Naive thymus-derived CD8-positive, alpha-beta T cell (primary cell): Measurements from ENCODE around the gene PSMD14. TPM values are rescaled to one million over a fixed set of nuclear protein-coding genes. Genes with fewer than 3 reads are reported as not detected.
"Not testable (repeated sequence)": the region's sequence is repeated elsewhere in the genome, so short reads cannot be mapped to it uniquely, and the experiment has no call there.

Experiments used
- ATAC-seq, 2 donors: fragments of 150-1000 bp; cut with Tn5 transposase in 1 of 2; sonication (Bioruptor Pico), chemical (Tn5 transposase) in 1 of 2; 1 replicate in 1 of 2; 2 replicates in 1 of 2; pipeline ENCODE4 v1.10.0; 2021; ENCODE audit warnings: mild to moderate bottlenecking in 2 of 2, moderate library complexity in 2 of 2
- POLR2A ChIA-PET: fragments of 350-600 bp; sonication (Branson Sonifier 250); formaldehyde crosslinking; loops from one replicate; lab custom pipeline; 2021; ENCODE audit warnings: antibody characterized with exemption; lab: Charles Lee
- DNase-seq, 10 donors: peaks; one replicate each; pipeline versions ENCODE4 v3.0.0 to v3.0.0-alpha.2; 2020 to 2022
- H3K27ac Mint-ChIP-seq, 10 donors: one replicate each; pipeline ENCODE4 v1.8.0; 2020 to 2022; ENCODE audit warnings: mild to moderate bottlenecking in 10 of 10, mixed read lengths in 10 of 10, moderate library complexity in 4 of 10, inconsistent platforms in 1 of 10
- H3K27me3 Mint-ChIP-seq, 5 donors: one replicate each; pipeline ENCODE4 v1.8.0; 2021 to 2022; ENCODE audit warnings: mixed read lengths in 5 of 5
- H3K36me3 Mint-ChIP-seq, 3 donors: one replicate each; pipeline ENCODE4 v1.8.0; 2020 to 2022; ENCODE audit warnings: mixed read lengths in 3 of 3, mild to moderate bottlenecking in 2 of 3, inconsistent platforms in 1 of 3
- H3K4me1 Mint-ChIP-seq, 4 donors: one replicate each; pipeline ENCODE4 v1.8.0; 2021 to 2022; ENCODE audit warnings: mixed read lengths in 4 of 4
- H3K4me3 Mint-ChIP-seq, 10 donors: one replicate each; pipeline ENCODE4 v1.8.0; 2020 to 2022; ENCODE audit warnings: mild to moderate bottlenecking in 10 of 10, mixed read lengths in 10 of 10, moderate library complexity in 6 of 10, inconsistent platforms in 1 of 10
- H3K9me3 Mint-ChIP-seq, 9 donors: one replicate each; pipeline ENCODE4 v1.8.0; 2020 to 2022; ENCODE audit warnings: mixed read lengths in 9 of 9, mild to moderate bottlenecking in 3 of 9, inconsistent platforms in 1 of 9, moderate library complexity in 1 of 9
- polyA plus RNA-seq, 3 donors: library from polyadenylated mRNA; unstranded; fragments of 300-500 nt; fragmentation: Illumina TruSeq; gene quantifications; one replicate each; pipeline ENCODE4 v1.2.3, GENCODE V29; 2021
- total RNA-seq, 8 experiments: library from RNA in 2 of 8; stranded (reverse) in 2 of 8; gene quantifications; one replicate each; pipeline ENCODE4 v1.2.3 and lab custom pipeline; 2021 to 2026

Gene PSMD14
- total and polyA plus RNA-seq, 5 experiments from 2014 or later = 17.5 to 55.6 (median 44.0) TPM

DNA sequence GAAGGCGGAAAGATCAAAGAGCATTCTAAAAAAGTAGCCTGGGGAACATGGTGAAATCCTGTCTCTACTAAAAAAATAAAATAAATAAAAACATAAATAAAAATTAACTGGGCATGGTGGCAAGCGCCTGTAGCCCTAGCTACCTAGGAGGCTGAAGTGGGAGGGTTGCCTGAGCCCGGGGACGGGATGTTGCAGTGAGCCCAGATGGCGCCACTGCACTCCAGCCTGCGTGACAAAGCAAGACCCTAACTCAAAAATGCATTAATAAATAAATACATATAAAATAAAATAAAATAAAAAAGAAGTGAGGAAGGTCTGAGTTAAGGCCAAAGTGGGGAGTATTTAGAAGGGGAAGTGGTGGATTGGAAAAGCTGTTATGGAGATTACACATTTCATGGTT is 1.3 kb upstream of the PSMD14 start:
- peaks cover 0 to 22% (median 11%) of the 10 kb centered on the region in 9 donors for H3K9me3 Mint-ChIP-seq
- ATAC-seq = no peak
- POLR2A ChIA-PET = no interaction called here
- H3K36me3 Mint-ChIP-seq = peaks cover 2 to 11% (median 5%) of the 10 kb centered on the region in 3 donors
- H3K27ac Mint-ChIP-seq = peak overlapping the region in 5 of 10 donors; percentile 24 to 98 (median 80)
- H3K4me3 Mint-ChIP-seq = peak overlapping the region; percentile 56 to 98 (median 94)
- DNase-seq = no peak
- peaks cover 10 to 41% (median 32%) of the 10 kb centered on the region in 4 donors for H3K4me1 Mint-ChIP-seq
- peaks cover 0 to 5% (median 2%) of the 10 kb centered on the region in 5 donors for H3K27me3 Mint-ChIP-seq

DNA sequence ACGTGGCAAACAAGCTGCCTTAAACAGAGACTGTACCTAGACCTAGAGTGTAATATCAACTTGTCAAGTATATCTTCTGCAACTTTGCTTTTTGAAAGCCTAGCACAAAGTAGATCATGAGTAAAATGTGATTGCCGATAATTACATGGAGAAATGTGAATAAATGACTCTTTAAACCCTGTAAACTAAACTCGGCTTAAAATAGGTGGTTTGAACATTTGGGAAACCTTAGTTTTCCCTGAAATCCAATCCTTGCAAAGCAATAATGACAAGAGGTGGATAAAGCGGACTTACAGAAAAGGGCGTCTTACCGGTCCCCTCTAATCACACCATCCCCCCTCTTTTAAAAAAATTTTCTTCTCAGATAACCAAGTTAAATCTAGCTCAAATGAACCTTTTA is 549 bp upstream of the PSMD14 start:
- H3K4me1 Mint-ChIP-seq = peaks cover 11 to 47% (median 38%) of the 10 kb centered on the region in 4 donors
- H3K27ac Mint-ChIP-seq = peak overlapping the region; percentile 91 to 98 (median 96)
- POLR2A ChIA-PET = no interaction called here

DNA sequence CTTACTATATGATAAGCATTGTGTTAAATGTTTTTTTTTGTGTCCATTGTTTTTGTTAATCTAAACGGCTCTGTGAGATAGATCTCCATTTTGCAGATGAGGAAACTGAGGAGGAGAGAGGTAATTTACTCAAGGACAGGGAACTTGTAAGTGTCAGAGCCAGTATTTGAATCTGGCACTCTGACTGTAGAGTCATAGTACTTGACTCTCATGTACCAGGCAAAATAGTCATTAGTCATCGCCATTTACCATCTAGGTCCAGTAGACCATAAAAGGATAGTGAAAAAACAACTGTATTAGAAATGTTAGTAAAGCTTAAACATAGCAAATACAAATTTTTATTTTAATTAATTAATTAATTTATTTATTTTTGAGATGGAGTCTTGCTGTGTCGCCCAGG is 4.8 kb downstream of the PSMD14 start:
- ATAC-seq = no peak
- H3K4me3 Mint-ChIP-seq = no peak overlapping the region
- H3K27me3 Mint-ChIP-seq = no peaks in the 10 kb centered on the region
- H3K36me3 Mint-ChIP-seq = peaks cover 0 to 32% (median 7%) of the 10 kb centered on the region in 3 donors
- H3K9me3 Mint-ChIP-seq = no peaks in the 10 kb centered on the region
- no peak for DNase-seq
- POLR2A ChIA-PET = no interaction called here
- peaks cover 14 to 60% (median 57%) of the 10 kb centered on the region in 4 donors for H3K4me1 Mint-ChIP-seq
- H3K27ac Mint-ChIP-seq = no peak overlapping the region

More for the DNA sequence above, 549 bp upstream of the PSMD14 start:
- DNase-seq (no peak), ATAC-seq (no peak)
- peaks cover 0 to 19% (median 7%) of the 10 kb centered on the region in 9 donors for H3K9me3 Mint-ChIP-seq
- H3K27me3 Mint-ChIP-seq = peaks cover 0 to 5% (median under 1%) of the 10 kb centered on the region in 5 donors
- peaks cover 4 to 9% (median 8%) of the 10 kb centered on the region in 3 donors for H3K36me3 Mint-ChIP-seq
- peak overlapping the region; percentile 90 to 98 (median 94) for H3K4me3 Mint-ChIP-seq

DNA sequence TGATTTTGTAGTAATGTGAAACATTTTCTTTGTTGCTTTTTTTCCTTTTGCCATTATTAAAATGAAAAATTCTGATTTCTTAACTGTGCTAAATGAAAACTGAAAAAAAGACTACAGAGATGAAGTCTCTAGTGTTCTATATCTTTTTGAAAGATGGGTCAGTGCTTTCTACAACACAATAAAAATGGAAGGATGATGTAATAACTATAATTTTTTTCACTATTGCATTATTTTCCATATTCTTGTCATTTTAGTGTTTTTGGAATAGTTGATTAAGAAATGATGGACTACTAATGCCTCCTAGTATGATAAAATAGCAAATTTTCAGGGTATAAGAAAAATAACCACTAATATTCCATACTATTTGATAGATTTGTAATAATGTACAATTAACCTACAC is 7.2 kb downstream of the PSMD14 start:
- POLR2A ChIA-PET = no interaction called here
- Mint-ChIP-seq H3K27me3 (no peaks in the 10 kb centered on the region), H3K4me3 (no peak overlapping the region), H3K9me3 (no peaks in the 10 kb centered on the region), H3K27ac (no peak overlapping the region), H3K36me3 (peaks cover 0 to 40% (median 7%) of the 10 kb centered on the region in 3 donors), H3K4me1 (peaks cover 8 to 44% (median 35%) of the 10 kb centered on the region in 4 donors)
- DNase-seq (no peak), ATAC-seq (no peak)

DNA sequence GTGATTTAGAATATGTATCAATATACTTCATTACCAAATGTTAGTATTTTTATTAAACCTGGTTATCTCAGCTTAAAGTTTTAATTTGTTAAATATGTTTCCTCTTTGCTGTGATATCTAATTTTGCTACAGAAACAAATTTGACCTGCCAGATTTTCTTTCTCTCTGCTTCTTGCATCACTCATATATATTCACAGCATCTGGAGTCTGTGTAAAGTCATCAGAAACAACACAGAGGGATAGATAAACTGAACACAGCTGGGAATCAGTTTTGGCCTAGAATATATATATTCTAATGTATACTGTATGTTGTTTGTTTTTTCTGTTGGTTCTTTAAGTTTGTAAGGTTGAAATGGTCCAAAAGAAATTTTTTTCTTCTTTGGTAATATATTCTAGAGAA is 8.5 kb downstream of the PSMD14 start:
- no peaks in the 10 kb centered on the region for H3K9me3 Mint-ChIP-seq
- H3K36me3 Mint-ChIP-seq = peaks cover 0 to 47% (median 15%) of the 10 kb centered on the region in 3 donors
- peaks cover 8 to 39% (median 33%) of the 10 kb centered on the region in 4 donors for H3K4me1 Mint-ChIP-seq
- no peak overlapping the region for H3K27ac Mint-ChIP-seq
- no peaks in the 10 kb centered on the region for H3K27me3 Mint-ChIP-seq
- DNase-seq (no peak), ATAC-seq (no peak)
- no peak overlapping the region for H3K4me3 Mint-ChIP-seq
- POLR2A ChIA-PET = no interaction called here

DNA sequence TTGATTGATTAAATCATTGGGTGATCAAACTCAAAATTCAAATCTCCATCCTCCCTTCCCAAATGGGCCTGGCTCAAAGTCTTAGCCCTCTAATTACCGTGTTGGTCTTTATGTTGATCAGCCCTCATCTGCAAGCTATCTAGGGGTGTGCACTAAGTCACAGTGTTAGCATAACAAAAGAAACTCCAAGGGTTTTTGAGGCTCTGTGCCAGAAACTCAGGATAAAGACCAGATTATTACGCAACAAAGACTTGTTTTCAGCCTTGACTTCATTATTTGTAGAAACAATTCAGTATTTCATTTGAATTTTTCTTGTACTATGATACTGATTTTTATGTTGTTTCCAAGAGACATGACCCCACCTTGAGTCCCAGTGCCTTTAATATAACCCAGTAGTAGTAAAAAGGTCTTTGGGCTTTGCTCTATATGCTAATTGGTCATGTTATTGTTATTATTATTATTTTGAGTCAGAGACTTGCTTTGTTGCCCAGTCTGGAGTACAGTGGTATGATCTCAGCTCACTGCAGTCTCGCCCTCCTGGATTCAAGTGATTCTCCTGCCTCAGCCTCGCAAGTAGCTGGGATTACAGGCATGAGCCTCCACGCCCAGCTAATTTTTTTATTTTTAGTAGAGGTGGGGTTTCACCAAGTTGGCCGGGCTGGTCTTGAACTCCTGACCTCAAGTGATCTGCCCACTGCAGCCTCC is 13.9 kb downstream of the PSMD14 start:
- Mint-ChIP-seq H3K4me3 (no peak overlapping the region), H3K27ac (no peak overlapping the region), H3K27me3 (no peaks in the 10 kb centered on the region), H3K9me3 (no peaks in the 10 kb centered on the region), H3K36me3 (peaks cover 0 to 62% (median 35%) of the 10 kb centered on the region in 3 donors), H3K4me1 (peaks cover 5 to 12% (median 8%) of the 10 kb centered on the region in 4 donors)
- ATAC-seq (no peak), DNase-seq (no peak)
- POLR2A ChIA-PET = no interaction called here

DNA sequence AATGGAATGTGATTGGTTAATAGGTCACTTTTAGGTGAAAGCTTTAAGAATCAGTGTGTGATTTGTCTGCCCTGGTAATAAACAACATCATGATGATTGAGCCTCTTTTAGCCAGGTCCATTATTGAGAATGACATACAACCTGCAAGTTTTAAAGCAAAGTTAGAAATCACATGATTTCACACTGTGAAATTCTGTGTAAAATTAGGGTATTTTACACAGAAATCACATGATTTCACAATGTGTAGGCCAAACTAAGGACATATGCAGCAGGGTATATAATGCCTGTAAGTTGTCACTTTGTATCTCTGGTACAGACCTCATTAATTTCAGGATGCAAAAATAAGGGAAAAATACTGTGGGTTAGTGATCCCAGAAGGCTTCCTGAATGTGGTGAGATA is 16.7 kb downstream of the PSMD14 start:
- no peak for ATAC-seq
- no peak for DNase-seq
- POLR2A ChIA-PET = no interaction called here
- peaks cover 0 to 59% (median 40%) of the 10 kb centered on the region in 3 donors for H3K36me3 Mint-ChIP-seq
- H3K4me1 Mint-ChIP-seq = peaks cover 0 to 6% (median 6%) of the 10 kb centered on the region in 4 donors
- H3K27ac Mint-ChIP-seq = no peak overlapping the region
- no peaks in the 10 kb centered on the region for H3K27me3 Mint-ChIP-seq
- H3K4me3 Mint-ChIP-seq = no peak overlapping the region
- no peaks in the 10 kb centered on the region for H3K9me3 Mint-ChIP-seq

DNA sequence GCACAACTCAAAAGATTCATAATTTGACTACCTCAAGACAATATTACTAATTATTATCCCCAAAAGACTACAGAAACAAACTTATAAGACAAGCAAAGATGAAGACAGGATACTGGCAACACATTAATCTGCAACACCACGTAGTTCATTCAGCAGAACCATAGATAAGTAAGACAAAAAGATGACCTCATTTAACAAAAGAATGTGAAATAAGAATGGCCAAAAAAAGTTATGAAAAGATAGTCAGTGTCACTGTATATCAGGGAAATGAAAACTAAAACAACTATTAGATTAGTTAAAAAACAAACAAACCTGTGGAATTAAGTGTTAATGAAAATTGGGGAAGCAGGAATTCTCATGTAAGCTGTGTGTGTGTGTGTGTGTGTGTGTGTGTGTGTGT is 19.4 kb downstream of the PSMD14 start:
- no peak for DNase-seq
- H3K36me3 Mint-ChIP-seq = peaks cover 0 to 51% (median 27%) of the 10 kb centered on the region in 3 donors
- H3K4me1 Mint-ChIP-seq = peaks cover 0 to 7% (median 5%) of the 10 kb centered on the region in 4 donors
- no peak for ATAC-seq
- H3K4me3 Mint-ChIP-seq = no peak overlapping the region
- H3K9me3 Mint-ChIP-seq = no peaks in the 10 kb centered on the region
- H3K27ac Mint-ChIP-seq = no peak overlapping the region
- H3K27me3 Mint-ChIP-seq = no peaks in the 10 kb centered on the region
- POLR2A ChIA-PET = no interaction called here

DNA sequence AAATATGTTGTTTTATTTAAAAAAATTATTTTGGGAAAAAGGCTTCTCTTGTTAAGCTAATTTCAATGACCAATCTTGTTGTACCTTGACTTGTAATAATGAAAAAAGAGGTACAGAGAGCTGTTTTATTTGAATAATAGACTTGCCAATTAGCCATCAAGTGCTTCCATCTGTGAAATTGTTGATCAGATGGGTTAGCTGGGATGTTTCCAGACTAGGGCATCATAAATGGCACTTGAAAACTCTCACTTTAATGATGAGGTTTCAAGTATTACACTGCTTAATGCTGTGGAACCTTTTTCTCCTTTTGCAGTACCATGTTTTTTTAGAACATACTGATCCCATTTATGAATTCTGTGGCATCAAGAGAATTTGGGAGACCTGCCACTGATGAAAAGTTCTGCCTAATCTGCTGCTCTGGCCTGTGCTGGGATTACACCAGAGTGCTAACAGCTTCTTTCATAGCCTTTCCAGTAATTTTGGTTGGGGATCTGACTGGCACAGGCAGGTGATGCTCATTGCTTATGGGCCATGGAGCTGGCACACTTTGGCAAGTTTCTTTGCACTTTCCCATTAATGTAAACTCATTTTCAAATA is 24.2 kb downstream of the PSMD14 start:
- Mint-ChIP-seq H3K27me3 (no peaks in the 10 kb centered on the region), H3K4me1 (peaks cover 0 to 11% (median 6%) of the 10 kb centered on the region in 4 donors), H3K9me3 (no peaks in the 10 kb centered on the region), H3K36me3 (peaks cover 3 to 27% (median 8%) of the 10 kb centered on the region in 3 donors), H3K4me3 (no peak overlapping the region), H3K27ac (no peak overlapping the region)
- POLR2A ChIA-PET = no interaction called here
- ATAC-seq (no peak), DNase-seq (no peak)

DNA sequence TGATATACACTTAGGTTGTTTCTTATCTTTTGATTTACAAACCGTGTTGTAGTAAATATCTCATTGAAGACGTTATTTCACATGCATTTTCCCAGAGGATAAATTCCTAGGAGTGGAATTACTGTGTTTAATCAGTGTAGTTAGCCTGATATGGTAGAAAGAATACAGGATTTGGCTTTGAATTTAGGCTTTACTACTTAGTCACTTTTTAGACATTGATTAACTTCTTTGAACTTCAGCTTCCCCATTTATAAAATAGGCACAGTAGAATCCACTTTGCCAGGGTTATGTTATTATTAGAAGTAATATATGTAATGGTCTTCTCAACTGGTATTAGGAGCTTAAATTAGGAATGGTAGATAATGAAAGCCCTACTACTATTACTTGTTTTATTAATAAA is 27.4 kb downstream of the PSMD14 start:
- Mint-ChIP-seq H3K27me3 (no peaks in the 10 kb centered on the region), H3K27ac (no peak overlapping the region), H3K9me3 (no peaks in the 10 kb centered on the region), H3K4me1 (peaks cover 6 to 15% (median 10%) of the 10 kb centered on the region in 4 donors), H3K36me3 (peaks cover 3 to 24% (median 14%) of the 10 kb centered on the region in 3 donors), H3K4me3 (no peak overlapping the region)
- POLR2A ChIA-PET = no interaction called here
- ATAC-seq = no peak
- DNase-seq = no peak

DNA sequence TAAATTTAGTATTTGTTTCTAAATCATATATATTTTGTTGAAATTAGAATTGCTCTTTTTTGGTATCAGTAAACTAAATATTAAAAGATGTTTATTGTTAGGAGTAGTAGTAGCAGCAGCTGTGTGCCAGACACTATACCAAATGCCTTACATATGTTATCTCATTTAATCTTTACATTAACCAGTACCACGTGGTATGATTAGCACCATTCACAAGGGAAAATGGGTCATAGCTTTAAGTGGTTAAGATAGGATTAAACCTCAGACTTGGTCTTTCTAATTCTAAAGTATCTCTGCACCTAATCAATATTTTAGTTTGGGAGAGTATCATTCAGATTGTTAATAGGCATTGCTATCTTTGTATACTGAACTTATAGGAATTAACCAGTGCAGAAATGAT is 29.0 kb downstream of the PSMD14 start:
- ATAC-seq (no peak), DNase-seq (no peak)
- H3K4me3 Mint-ChIP-seq = no peak overlapping the region
- H3K27me3 Mint-ChIP-seq = no peaks in the 10 kb centered on the region
- H3K27ac Mint-ChIP-seq = no peak overlapping the region
- peaks cover 6 to 15% (median 12%) of the 10 kb centered on the region in 4 donors for H3K4me1 Mint-ChIP-seq
- POLR2A ChIA-PET = no interaction called here
- H3K36me3 Mint-ChIP-seq = peaks cover 8 to 26% (median 19%) of the 10 kb centered on the region in 3 donors
- H3K9me3 Mint-ChIP-seq = peaks cover 0 to 5% (median 5%) of the 10 kb centered on the region in 9 donors

DNA sequence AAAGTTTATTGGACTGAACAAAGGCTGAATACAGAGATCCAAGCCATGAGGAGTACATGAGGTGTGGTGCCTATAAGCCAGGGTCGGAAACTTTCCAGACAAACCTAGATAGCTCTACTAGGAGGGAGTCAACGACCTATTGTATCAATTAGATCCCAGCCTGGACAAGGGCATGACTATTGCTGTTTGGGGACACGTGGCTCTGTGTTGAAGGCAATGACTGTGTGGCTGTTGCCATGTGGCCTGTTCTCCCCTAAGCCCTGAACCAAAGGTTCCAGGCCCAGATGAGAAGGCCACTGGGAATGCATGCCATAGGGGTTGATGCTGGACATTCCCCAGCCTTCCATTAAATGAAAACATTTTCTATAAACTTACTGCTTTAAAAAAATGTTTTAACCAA is 31.3 kb downstream of the PSMD14 start:
- peaks cover 14 to 30% (median 29%) of the 10 kb centered on the region in 3 donors for H3K36me3 Mint-ChIP-seq
- H3K4me3 Mint-ChIP-seq, DNase-seq, ATAC-seq, H3K27me3 Mint-ChIP-seq, H3K27ac Mint-ChIP-seq, POLR2A ChIA-PET: not testable (repeated sequence)
- H3K9me3 Mint-ChIP-seq = peaks cover 0 to 20% (median 9%) of the 10 kb centered on the region in 9 donors
- peaks cover 6 to 12% (median 10%) of the 10 kb centered on the region in 4 donors for H3K4me1 Mint-ChIP-seq

DNA sequence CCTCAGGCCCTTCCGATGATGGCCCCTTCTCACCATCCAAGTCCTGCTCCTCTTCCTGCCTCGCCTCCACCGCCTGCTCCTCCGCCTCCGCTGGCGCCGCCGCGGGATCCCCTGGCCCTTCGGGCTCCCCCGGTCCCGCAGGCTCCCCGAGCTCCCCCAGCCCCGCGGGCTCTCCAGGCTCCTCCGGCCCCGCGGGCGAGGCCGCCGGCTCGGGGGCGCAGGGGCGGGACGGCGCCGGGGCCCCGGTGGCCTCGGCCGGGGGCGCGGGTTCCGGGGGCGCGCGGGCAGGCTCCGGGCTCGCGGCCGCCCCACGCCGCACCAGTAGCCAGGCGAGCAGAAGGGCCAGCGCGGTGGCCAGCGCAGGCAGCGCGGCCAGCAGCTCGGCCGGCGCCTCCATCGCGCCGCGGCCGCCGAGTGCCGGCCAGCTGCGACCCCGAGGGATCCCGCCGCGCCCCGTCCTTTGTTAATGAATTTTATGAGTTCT is 32.7 kb downstream of the PSMD14 start:
- H3K27ac Mint-ChIP-seq, DNase-seq, H3K27me3 Mint-ChIP-seq, H3K4me3 Mint-ChIP-seq, POLR2A ChIA-PET: not testable (repeated sequence)
- Mint-ChIP-seq H3K4me1 (peaks cover 6 to 17% (median 9%) of the 10 kb centered on the region in 4 donors), H3K36me3 (peaks cover 14 to 38% (median 35%) of the 10 kb centered on the region in 3 donors), H3K9me3 (peaks cover 0 to 20% (median 9%) of the 10 kb centered on the region in 9 donors)
- ATAC-seq = peak in 1 of 2 donors; percentile 72
